Gastrocnemius medialis (tissue), 4 donors: ENCODE measurements around the gene GABARAP.

Experiments
- POLR2A ChIP-seq, 2 donors: fragments of 450-650 bp; IDR thresholded peaks; one replicate each; pipeline ENCODE4 v1.6.1; 2017; ENCODE audit warnings: antibody characterized with exemption in 2 of 2, mild to moderate bottlenecking in 2 of 2, moderate library complexity in 2 of 2
- TF ChIP-seq, protein P1 (sequence below), 5 experiments: fragments of 450-650 bp in 3 of 5; fragments of 200-600 bp in 2 of 5; sonication (generic) in 2 of 5; IDR thresholded peaks in 4 of 5; conservative IDR thresholded peaks in 1 of 5; 1 replicate in 4 of 5; 2 replicates in 1 of 5; pipeline ENCODE4 v1.5.1; 2016 to 2019; ENCODE audit warnings: antibody characterized with exemption in 5 of 5, mild to moderate bottlenecking in 3 of 5, moderate library complexity in 3 of 5

DNA sequence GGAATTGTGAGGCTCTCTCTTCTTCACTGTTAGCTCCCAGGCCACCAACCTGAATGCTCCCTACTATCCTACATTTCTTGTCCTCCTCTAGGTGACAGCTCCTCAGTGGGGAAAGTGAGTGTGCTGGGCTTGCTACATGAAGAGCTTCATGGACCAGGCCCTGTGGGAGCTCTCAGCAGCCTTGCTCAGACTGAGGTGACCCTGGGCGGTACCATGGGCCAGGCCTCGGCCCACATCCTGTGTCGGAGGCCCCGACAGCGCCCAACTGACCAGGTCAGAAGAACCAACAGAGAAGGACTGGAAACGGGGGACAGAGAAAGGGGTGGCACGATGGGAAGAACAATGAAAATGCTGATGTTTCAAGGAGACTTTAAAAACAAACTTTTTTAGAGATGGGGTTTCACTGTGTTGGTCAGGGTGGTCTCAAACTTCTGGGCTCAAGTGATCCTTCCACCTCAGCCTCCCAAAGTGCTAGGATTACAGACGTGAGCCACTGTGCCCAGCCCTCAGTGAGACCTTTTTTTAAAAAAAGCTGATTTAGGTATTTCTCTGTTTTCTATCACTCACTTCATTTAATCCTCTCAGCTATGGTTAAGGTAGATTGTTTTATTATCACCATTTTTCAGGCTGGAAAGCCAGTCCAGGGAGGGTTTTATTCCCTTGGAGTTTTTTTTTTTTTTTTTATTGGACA, 14.7 kb upstream of the GABARAP start:
- TF ChIP-seq, protein P1, sequence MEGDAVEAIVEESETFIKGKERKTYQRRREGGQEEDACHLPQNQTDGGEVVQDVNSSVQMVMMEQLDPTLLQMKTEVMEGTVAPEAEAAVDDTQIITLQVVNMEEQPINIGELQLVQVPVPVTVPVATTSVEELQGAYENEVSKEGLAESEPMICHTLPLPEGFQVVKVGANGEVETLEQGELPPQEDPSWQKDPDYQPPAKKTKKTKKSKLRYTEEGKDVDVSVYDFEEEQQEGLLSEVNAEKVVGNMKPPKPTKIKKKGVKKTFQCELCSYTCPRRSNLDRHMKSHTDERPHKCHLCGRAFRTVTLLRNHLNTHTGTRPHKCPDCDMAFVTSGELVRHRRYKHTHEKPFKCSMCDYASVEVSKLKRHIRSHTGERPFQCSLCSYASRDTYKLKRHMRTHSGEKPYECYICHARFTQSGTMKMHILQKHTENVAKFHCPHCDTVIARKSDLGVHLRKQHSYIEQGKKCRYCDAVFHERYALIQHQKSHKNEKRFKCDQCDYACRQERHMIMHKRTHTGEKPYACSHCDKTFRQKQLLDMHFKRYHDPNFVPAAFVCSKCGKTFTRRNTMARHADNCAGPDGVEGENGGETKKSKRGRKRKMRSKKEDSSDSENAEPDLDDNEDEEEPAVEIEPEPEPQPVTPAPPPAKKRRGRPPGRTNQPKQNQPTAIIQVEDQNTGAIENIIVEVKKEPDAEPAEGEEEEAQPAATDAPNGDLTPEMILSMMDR (IDR thresholded peaks at IDR 0.05 in 4 of 5, conservative IDR thresholded peaks at IDR 0.05 in 1 of 5): no peak
- TF ChIP-seq POLR2A (IDR thresholded peaks at IDR 0.05): no peak
